Measurements from ENCODE around the gene GPR146.

The GPR146 gene

DNA sequence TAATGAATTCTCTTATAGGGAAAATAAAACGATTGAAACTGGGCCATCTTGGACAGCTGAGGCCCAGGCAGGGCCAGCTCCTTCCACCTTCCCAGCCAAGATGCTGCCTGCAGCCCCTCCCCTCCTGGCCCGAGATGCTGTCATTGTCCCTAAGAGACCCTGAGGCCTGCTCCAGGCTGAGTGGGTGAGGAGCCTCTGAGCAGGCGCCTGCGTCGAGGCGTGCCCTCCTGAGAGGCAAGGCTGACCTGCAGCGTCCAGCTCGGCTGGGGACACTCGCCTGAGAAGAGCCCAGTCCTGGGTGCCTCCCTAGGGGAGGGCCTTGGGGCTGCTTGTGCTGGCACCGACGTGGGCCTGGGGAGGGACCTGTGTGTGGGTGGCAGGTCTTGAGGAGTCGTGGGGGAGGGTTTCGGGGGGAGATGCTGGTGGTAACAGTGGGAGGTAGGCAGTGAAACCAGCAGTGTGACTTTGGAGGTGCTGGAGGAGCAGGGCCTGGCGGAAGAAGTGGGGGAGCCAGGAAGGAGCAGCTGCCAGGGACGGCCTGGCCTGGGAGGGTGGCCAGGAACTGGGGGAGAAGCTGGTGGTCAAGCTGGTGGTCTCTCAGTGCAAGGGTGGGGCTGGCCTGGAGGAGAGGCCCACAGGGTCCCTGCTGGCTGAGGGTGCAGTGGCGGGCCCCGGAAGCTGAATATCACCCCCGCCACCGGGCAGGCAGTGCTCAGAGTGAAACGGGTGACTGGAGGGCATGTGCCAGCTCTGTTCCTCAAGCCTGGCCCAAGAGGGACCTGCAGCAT, 7.9 kb downstream of the GPR146 start:
- Histone ChIP-seq H3K4me1 (peaks cover 6% of the 10 kb centered on the region), H3K79me2 (peaks cover 19% of the 10 kb centered on the region)

DNA sequence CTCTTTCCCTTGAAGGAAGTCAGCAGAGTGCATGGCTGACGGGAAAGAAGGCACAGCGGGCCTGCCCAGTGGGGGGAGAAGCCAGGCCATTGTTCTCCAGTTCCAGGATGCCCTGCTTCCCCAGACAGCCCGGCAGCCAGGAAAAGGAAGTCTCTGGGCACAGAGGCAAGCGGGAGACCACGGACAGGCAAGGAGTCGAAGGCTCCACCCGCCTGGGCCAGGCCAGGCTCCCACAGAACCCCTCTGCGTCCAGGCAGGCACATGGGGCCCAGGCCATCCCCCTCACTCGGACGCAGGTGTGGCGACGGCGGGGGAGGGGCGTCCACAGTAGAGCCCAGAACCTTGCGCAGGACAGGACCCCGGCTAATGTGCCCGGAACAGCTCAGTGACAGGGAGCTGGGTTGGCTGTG, 8.7 kb downstream of the GPR146 start:
- Histone ChIP-seq H2AFZ (no peak overlapping the region), H3K4me3 (ENCODE audit: low read depth, low read length) (no peak overlapping the region), H3K79me2 (peaks cover 23% of the 10 kb centered on the region), H3K27me3 (ENCODE audit: control insufficient read depth, insufficient read depth, low read length) (no peaks in the 10 kb centered on the region), H3K36me3 (ENCODE audit: control insufficient read depth, insufficient read depth, low read length) (no peaks in the 10 kb centered on the region), H3K4me1 (no peaks in the 10 kb centered on the region), H3K9ac (no peak overlapping the region), H3K4me2 (ENCODE audit: low read length) (no peak overlapping the region), H3K9me3 (ENCODE audit: control insufficient read depth, low read length) (no peaks in the 10 kb centered on the region), H3K27ac (peak overlapping the region; percentile 57)
- TF ChIP-seq, protein P1, sequence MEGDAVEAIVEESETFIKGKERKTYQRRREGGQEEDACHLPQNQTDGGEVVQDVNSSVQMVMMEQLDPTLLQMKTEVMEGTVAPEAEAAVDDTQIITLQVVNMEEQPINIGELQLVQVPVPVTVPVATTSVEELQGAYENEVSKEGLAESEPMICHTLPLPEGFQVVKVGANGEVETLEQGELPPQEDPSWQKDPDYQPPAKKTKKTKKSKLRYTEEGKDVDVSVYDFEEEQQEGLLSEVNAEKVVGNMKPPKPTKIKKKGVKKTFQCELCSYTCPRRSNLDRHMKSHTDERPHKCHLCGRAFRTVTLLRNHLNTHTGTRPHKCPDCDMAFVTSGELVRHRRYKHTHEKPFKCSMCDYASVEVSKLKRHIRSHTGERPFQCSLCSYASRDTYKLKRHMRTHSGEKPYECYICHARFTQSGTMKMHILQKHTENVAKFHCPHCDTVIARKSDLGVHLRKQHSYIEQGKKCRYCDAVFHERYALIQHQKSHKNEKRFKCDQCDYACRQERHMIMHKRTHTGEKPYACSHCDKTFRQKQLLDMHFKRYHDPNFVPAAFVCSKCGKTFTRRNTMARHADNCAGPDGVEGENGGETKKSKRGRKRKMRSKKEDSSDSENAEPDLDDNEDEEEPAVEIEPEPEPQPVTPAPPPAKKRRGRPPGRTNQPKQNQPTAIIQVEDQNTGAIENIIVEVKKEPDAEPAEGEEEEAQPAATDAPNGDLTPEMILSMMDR (IDR thresholded peaks at IDR 0.05) = no peak

More for the DNA sequence above, 7.9 kb downstream of the GPR146 start:
- no peaks in the 10 kb centered on the region for H3K36me3 ChIP-seq (ENCODE audit: control insufficient read depth, insufficient read depth, low read length)
- no peak overlapping the region for H3K9ac ChIP-seq
- no peak overlapping the region for H3K4me3 ChIP-seq (ENCODE audit: low read depth, low read length)
- TF ChIP-seq, protein P1 (IDR thresholded peaks at IDR 0.05) = no peak
- no peak overlapping the region for H3K4me2 ChIP-seq (ENCODE audit: low read length)
- H2AFZ ChIP-seq = no peak overlapping the region
- no peaks in the 10 kb centered on the region for H3K27me3 ChIP-seq (ENCODE audit: control insufficient read depth, insufficient read depth, low read length)
- H3K27ac ChIP-seq = peak overlapping the region; percentile 57
- no peaks in the 10 kb centered on the region for H3K9me3 ChIP-seq (ENCODE audit: control insufficient read depth, low read length)

DNA sequence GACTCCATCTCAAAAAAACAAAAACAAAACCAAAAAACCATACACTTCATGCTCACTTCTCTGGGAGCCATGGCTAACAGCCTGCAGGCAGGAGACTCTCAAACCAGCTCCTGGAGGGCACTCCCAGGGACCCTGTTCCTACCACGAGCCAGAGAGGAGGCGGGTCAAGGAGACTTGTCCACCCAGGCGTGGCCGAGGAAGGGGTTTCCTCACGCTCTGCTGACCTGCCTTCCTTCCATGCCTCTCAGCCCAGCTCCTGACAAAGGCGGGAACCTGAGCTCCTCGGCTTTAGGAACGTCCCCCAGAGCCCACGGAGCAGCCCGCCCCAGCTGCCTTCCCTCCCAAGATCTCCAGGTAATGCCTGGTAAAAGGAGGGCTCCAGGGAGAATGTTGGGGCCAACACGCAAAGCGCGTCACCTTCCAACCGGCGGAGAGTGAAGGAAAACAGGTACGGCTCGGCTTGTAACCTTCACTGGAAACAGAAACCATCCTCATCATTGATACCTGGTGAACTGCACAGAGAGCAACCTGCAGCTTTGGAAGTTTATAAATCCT, 9.5 kb downstream of the GPR146 start:
- Histone ChIP-seq H3K4me3 (ENCODE audit: low read depth, low read length) (no peak overlapping the region), H3K4me1 (no peaks in the 10 kb centered on the region), H3K36me3 (ENCODE audit: control insufficient read depth, insufficient read depth, low read length) (no peaks in the 10 kb centered on the region), H3K27ac (peak overlapping the region; percentile 57), H3K4me2 (ENCODE audit: low read length) (no peak overlapping the region), H3K79me2 (peaks cover 24% of the 10 kb centered on the region), H3K9ac (no peak overlapping the region), H3K9me3 (ENCODE audit: control insufficient read depth, low read length) (no peaks in the 10 kb centered on the region), H2AFZ (no peak overlapping the region), H3K27me3 (ENCODE audit: control insufficient read depth, insufficient read depth, low read length) (no peaks in the 10 kb centered on the region)
- TF ChIP-seq, protein P1 (IDR thresholded peaks at IDR 0.05) = no peak

DNA sequence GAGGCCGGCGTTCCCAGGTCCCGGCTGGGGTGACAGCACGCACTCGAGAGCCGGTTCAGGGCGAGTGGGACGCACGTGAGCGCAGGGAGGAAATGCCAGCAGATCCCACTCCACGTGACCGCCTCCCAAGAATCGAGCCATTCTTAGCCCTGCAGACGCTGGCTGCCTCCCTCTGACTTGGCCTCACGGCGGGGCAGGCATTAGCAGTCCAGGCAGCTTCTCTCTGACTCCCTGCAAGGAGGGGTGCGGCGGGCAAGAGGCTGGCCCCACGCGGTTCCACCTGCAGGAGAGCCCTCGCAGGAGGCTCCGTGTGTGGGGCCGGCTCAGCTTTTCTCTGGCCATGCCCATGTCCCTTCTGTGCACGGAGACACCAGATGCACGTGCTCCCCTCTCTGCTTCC, 10.1 kb downstream of the GPR146 start:
- no peak overlapping the region for H3K4me3 ChIP-seq (ENCODE audit: low read depth, low read length)
- H3K79me2 ChIP-seq = peaks cover 26% of the 10 kb centered on the region
- H2AFZ ChIP-seq = no peak overlapping the region
- H3K27ac ChIP-seq = no peak overlapping the region
- H3K4me1 ChIP-seq = no peaks in the 10 kb centered on the region
- TF ChIP-seq, protein P1 (IDR thresholded peaks at IDR 0.05) = no peak
- no peaks in the 10 kb centered on the region for H3K36me3 ChIP-seq (ENCODE audit: control insufficient read depth, insufficient read depth, low read length)
- H3K4me2 ChIP-seq (ENCODE audit: low read length) = no peak overlapping the region
- no peak overlapping the region for H3K9ac ChIP-seq
- no peaks in the 10 kb centered on the region for H3K27me3 ChIP-seq (ENCODE audit: control insufficient read depth, insufficient read depth, low read length)
- H3K9me3 ChIP-seq (ENCODE audit: control insufficient read depth, low read length) = no peaks in the 10 kb centered on the region

All from parathyroid adenoma (tissue), 2 donors.